Measurements from ENCODE around the gene HTR2A.

HTR2A gene

DNA sequence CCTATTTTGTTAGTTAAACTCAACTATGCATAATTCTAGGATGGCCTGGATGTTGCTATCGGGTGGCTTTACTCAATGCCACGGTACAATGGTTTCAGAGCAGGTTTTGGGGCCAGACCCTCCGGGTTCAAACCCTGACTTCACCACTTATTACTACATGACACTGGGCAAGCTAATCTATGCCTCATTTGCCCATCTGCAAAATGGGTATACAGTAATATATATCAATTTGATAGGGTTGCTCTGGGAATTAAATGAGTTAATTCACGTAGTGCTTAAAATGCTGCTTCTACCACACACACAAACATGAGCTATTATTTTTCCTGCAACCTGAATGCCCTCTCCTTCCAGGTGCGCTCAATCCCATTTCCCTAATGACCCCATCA lies 100.7 kb downstream of the HTR2A start:
- TF ChIP-seq CTCF (IDR thresholded peaks at IDR 0.05; ENCODE audit: low read depth, low read length, missing control alignments), result no peak
- DNase-seq (ENCODE audit: low read depth), result no peak
- peak overlapping the region; percentile 73 for H3K4me3 ChIP-seq (ENCODE audit: low read depth, low read length)

GRCh38 chr13:46795321-46795720 lies 101.5 kb downstream of the HTR2A start:
- H3K4me3 ChIP-seq (ENCODE audit: low read depth, low read length), result no peak overlapping the region; the same call in 1 of the 2 replicates
- no peak for DNase-seq (ENCODE audit: low read depth)
- TF ChIP-seq CTCF (IDR thresholded peaks at IDR 0.05; ENCODE audit: low read depth, low read length, missing control alignments), result no peak

GRCh38 chr13:46783504-46783903 lies 113.3 kb downstream of the HTR2A start:
- no peak for DNase-seq (ENCODE audit: low read depth)
- no peak for TF ChIP-seq CTCF (IDR thresholded peaks at IDR 0.05; ENCODE audit: low read depth, low read length, missing control alignments)
- no peak overlapping the region for H3K4me3 ChIP-seq (ENCODE audit: low read depth, low read length)

GRCh38 chr13:46782691-46783090 lies 114.2 kb downstream of the HTR2A start:
- no peak for DNase-seq (ENCODE audit: low read depth)
- no peak overlapping the region for H3K4me3 ChIP-seq (ENCODE audit: low read depth, low read length)
- no peak for TF ChIP-seq CTCF (IDR thresholded peaks at IDR 0.05; ENCODE audit: low read depth, low read length, missing control alignments)

GRCh38 chr13:46782066-46782465 lies 114.8 kb downstream of the HTR2A start:
- no peak for DNase-seq (ENCODE audit: low read depth)
- H3K4me3 ChIP-seq (ENCODE audit: low read depth, low read length), result no peak overlapping the region
- no peak for TF ChIP-seq CTCF (IDR thresholded peaks at IDR 0.05; ENCODE audit: low read depth, low read length, missing control alignments)

Data from GM12864 (cell line).